GM12865 (cell line): ENCODE results near the gene POLD3.
A peak's percentile ranks its signal among the peaks of the same experiment; 100 is the strongest.

Source experiments
- DNase-seq: peaks from one replicate; pipeline ENCODE4 v3.0.0; 2010; ENCODE audit warnings: low read depth
- H3K4me3 ChIP-seq: 2 replicates; pipeline ENCODE4 v1.5.1; 2011; ENCODE audit warnings: mild to moderate bottlenecking, low read depth, low read length, control low read depth
- TF ChIP-seq, protein P1 (sequence below): IDR thresholded peaks from 2 replicates; pipeline ENCODE4 v1.5.1; 2011; ENCODE audit warnings: low read length, control low read depth, low read depth, inconsistent platforms; ENCODE audit not compliant: insufficient read depth; ENCODE audit errors: missing control alignments

Gene POLD3

DNA sequence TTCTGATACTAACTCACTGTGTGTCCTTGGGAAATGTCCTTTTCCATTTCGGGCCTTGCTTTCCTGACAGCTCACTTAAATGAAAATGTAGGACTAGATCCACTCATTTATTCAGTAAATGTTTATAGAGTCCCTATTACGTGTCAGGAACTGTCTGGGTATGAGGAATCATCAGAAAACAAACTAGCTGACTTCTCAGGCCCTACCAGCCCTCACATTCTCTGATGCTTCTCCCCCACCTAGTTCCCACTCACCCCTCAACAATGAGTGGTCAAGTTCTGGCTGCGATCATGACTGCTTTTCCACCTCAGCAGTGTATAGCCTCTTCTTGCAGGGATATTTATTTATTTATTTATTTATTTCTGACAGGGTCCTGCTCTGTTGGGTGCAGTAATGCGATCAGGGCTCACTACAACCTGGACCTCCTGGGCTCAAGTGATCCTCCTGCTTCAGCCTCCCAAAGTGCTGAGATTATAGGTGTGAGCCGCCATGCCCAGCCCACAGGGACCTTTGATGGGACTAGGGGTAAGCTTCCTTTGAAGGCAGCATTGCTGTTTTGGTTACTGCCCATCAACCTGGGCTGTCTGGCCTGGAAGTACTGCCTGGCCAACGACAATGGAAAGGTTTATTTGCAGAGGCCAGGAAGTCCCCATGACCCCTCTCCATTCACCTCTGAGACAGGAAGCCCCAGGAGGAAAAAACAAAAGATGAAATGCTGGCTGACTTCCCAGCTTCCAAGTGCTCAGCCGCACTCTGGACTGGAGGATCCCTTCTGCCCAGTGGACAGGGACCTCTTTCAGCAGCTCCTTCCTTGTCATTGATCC, 33.1 kb upstream of the POLD3 start:
- no peak for DNase-seq
- TF ChIP-seq, protein P1, sequence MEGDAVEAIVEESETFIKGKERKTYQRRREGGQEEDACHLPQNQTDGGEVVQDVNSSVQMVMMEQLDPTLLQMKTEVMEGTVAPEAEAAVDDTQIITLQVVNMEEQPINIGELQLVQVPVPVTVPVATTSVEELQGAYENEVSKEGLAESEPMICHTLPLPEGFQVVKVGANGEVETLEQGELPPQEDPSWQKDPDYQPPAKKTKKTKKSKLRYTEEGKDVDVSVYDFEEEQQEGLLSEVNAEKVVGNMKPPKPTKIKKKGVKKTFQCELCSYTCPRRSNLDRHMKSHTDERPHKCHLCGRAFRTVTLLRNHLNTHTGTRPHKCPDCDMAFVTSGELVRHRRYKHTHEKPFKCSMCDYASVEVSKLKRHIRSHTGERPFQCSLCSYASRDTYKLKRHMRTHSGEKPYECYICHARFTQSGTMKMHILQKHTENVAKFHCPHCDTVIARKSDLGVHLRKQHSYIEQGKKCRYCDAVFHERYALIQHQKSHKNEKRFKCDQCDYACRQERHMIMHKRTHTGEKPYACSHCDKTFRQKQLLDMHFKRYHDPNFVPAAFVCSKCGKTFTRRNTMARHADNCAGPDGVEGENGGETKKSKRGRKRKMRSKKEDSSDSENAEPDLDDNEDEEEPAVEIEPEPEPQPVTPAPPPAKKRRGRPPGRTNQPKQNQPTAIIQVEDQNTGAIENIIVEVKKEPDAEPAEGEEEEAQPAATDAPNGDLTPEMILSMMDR, result no peak
- H3K4me3 ChIP-seq, result no peak overlapping the region

DNA sequence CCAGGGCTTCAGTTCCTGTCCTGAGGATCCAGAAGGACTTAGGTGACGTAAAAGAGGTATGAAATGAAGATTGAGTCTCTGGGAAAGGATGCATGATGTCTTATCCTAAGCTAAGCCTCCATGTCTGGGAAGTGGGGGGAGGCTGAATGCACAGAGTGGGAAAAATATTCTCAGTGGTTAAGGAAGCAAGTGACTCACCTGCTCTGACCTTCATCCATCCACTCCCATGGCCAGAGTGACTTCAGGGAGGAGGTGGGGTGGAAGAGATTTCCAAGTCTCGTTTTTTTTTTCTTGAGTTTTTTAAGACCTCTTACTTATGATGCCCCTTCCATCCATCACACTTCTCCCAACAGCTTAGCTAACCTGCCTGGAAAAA, 32.5 kb upstream of the POLD3 start:
- no peak for DNase-seq
- no peak overlapping the region for H3K4me3 ChIP-seq
- TF ChIP-seq, protein P1, result no peak

DNA sequence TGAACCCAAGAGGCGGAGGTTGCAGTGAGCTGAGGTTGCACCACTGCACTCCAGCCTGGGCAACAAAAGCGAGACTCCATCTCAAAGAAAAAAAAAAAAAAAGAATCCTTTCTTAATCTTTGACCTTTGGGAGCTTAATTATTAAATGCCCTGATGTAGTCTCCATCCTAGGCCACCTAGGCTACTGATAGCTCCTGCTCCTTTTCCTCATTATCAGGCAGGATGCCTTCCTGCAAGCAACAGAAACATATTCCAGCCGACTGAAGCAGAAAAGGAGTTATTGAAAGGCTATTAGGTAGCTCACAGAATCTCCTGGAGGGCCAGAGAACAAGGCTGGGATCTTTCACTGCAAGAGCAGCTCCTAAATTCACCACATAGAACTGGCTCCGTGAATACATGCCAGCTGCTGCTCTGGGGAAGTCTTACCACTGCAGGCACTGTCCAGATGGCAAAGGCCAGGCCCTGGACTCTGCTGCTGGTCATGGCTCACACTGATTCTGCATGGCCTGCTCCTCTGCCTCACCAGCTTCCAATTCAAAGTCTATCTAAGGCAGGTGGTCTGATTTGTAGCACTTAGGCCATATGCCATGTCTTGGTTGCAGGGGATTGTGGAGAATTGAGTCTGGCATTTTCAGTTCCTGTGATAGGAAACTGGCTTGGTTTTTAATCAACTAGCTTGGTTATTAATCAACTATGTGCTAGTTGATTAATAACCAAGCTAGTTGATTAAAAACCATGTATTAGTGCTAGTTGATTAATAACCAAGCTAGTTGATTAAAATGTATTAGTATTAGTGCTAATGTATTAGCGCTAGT, 26.0 kb upstream of the POLD3 start:
- TF ChIP-seq, protein P1, result no peak
- no peak overlapping the region for H3K4me3 ChIP-seq
- DNase-seq, result no peak

DNA sequence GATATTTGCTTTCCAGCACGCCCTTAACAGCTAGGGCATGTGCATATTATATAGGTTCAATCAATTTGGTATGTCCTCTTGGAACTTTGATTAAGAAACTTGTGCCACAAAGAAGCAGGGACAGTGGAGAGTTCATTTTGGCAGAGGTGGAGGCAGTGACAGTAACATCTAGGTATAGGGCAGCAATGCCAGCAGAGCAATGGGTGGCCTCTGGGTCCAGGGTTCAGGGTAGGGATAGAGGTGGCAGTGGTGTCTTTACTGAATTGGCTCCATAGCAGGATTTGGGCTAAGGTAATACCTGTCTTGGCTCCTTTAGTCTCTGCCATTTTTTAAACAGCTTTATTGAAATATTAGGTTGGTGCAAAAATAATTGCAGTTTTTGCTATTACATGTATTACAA, 24.4 kb upstream of the POLD3 start:
- H3K4me3 ChIP-seq, result no peak overlapping the region
- TF ChIP-seq, protein P1, result no peak
- no peak for DNase-seq

DNA sequence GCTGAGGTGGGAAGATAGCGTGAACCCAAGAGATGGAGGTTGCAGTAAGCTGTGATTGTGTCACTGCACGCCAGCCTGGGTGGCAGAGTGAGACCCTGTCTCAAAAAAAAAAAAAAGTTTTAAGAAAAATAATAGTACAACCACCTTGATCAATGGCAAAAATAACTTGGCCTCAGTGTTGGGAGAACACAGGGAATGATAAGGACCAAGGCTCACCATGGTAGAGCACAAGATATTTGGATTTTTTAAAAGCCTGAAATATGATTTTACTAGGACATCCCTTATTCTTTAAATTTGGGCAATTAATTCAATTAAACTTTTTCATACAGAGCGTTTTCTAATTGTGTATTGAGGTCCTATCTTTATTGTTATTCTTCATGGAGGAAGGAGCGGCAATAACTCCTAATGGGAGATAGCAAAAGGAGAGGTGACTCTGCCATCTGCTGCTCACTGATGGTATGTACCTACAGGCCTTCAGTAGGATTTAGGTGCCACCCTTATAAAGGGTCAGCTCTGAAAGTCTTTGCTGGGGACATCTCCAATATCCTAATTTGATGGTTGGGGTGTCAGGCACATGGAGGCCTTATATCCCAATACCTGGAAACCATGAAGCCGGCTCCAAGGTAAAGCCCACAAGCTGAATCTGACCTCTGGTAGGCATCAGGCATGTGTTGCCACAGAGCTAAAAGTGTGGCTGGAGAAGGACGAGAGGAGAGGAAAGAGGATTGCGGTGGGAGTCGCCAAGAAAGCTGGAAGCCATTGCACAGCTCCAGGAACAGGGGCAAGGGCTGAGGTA, 21.9 kb upstream of the POLD3 start:
- TF ChIP-seq, protein P1, result peak; percentile 68
- H3K4me3 ChIP-seq, result no peak overlapping the region
- DNase-seq, result peak; percentile 66

DNA sequence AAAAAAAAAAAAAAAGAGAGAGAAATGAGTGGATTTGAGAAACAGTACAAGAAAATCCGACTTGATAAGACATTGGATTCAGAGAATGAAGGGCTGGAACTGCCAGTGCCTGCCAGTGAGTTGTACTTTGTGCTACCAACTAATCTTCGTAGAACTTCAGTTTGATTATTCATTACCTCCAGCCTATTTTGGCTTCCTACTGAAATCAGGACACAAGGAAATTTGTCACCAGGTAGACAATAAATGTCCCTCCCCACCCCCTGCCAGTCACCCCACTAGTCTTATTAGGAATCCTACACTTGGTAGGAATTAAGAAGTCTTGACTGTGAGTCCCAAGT, 21.4 kb upstream of the POLD3 start:
- TF ChIP-seq, protein P1, result no peak
- no peak for DNase-seq
- H3K4me3 ChIP-seq, result no peak overlapping the region
